ENCODE measurements around the gene ZNF12. TPM values are rescaled to one million over a fixed set of nuclear protein-coding genes. Genes with fewer than 3 reads are reported as not detected.
"Not testable (repeated sequence)": the region's sequence is repeated elsewhere in the genome, so short reads cannot be mapped to it uniquely, and the experiment has no call there.

Gene ZNF12
- total and polyA plus RNA-seq, 12 donors, result 6.4 to 26.5 (median 18.2) TPM

DNA sequence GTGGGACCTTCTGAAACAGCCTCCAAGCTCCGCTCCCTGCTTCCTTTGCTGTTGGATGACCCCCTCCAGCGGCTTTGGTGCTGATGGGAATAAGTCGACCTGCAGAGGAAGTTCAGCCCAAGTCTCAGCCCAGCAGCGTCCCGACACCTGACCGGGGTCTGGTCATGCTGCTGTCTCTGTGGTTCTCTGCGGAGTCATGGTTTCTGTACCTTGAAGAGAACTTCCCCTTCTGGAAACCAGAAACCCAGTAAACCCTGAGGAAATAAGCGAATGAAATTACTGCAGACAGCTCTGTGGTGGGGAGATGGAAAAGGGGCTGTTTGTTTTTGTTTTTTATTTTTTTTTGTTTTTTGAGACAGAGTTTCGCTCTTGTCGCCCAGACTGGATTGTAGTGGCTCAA, 18.3 kb upstream of the ZNF12 start:
- H3K9me3 ChIP-seq (replicated peaks in 1 of 3), result no peaks in the 10 kb centered on the region
- H3K27me3 ChIP-seq, result no peaks in the 10 kb centered on the region
- 74 to 88% (median 81%) methylated on average over 5 to 10 of the region's 10 CpGs for WGBS, 4 donors
- intact Hi-C loops (cut with DNase I), result no loop called here
- no peak for DNase-seq
- no peak overlapping the region for H3K27ac ChIP-seq
- H3K4me3 ChIP-seq, result no peak overlapping the region
- H3K4me1 ChIP-seq (replicated peaks in 1 of 2), result no peaks in the 10 kb centered on the region
- TF ChIP-seq, protein P1, sequence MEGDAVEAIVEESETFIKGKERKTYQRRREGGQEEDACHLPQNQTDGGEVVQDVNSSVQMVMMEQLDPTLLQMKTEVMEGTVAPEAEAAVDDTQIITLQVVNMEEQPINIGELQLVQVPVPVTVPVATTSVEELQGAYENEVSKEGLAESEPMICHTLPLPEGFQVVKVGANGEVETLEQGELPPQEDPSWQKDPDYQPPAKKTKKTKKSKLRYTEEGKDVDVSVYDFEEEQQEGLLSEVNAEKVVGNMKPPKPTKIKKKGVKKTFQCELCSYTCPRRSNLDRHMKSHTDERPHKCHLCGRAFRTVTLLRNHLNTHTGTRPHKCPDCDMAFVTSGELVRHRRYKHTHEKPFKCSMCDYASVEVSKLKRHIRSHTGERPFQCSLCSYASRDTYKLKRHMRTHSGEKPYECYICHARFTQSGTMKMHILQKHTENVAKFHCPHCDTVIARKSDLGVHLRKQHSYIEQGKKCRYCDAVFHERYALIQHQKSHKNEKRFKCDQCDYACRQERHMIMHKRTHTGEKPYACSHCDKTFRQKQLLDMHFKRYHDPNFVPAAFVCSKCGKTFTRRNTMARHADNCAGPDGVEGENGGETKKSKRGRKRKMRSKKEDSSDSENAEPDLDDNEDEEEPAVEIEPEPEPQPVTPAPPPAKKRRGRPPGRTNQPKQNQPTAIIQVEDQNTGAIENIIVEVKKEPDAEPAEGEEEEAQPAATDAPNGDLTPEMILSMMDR (IDR thresholded peaks at IDR 0.05), result no peak
- no peak for TF ChIP-seq POLR2A (IDR thresholded peaks at IDR 0.05)
- no peaks in the 10 kb centered on the region for H3K36me3 ChIP-seq (replicated peaks in 1 of 2)

DNA sequence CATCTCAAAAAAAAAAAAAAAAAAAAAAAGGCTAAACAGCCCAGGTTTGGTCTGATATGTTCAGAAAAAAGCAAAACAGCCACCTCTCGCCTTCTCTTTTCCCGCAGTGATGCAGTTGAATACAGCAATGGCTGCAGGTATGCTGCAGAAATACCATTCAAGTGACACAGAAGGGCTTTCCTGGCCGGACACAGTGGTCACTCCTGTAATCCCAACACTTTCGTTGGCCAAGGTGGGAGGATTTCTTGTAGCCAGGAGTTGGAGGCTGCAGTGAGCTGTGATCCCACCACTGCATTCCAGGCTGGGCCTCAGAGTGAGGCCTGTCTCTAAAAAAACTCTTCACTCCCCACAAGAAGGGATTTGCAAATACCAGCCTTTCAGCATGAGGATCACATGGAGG, 17.6 kb upstream of the ZNF12 start:
- WGBS, 4 donors, result 84 to 94% (median 85%) methylated on average over 4 of the region's 4 CpGs
- intact Hi-C loops (cut with DNase I); H3K4me1 ChIP-seq (replicated peaks in 1 of 2): not testable (repeated sequence)

DNA sequence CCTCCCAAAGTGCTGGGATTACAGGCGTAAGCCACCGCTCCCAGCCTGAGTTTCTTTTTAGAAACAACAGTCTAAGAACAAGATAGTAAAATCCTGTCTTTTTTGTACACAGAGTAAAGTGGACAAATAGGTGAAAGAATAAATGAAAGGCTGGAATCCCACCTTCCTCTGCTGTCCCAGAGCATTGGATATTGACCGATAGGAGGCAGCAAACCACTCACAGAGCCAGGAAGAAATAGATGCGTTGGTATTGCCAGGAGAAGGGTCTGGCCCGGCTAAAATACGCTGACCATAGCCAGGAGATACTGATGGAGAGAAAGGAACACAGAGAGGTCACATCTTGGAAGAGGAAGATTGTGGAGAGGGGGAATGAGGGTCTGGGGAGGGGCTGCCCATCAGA, 11.4 kb upstream of the ZNF12 start:
- Histone ChIP-seq H3K27me3 (no peaks in the 10 kb centered on the region), H3K9me3 (replicated peaks in 1 of 3) (no peaks in the 10 kb centered on the region), H3K4me1 (replicated peaks in 1 of 2) (no peaks in the 10 kb centered on the region), H3K36me3 (replicated peaks in 1 of 2) (no peaks in the 10 kb centered on the region), H3K27ac (no peak overlapping the region), H3K4me3 (no peak overlapping the region)
- WGBS, 4 donors, result 59 to 68% (median 61%) methylated on average over 6 of the region's 6 CpGs
- TF ChIP-seq, protein P1 (IDR thresholded peaks at IDR 0.05), result no peak
- no peak for TF ChIP-seq POLR2A (IDR thresholded peaks at IDR 0.05)
- intact Hi-C loops (cut with DNase I), result no loop called here
- DNase-seq, result no peak

More for the DNA sequence above, 17.6 kb upstream of the ZNF12 start:
- not testable (repeated sequence) for H3K4me3 ChIP-seq; DNase-seq; H3K27me3 ChIP-seq; H3K27ac ChIP-seq; H3K9me3 ChIP-seq (replicated peaks in 1 of 3); H3K36me3 ChIP-seq (replicated peaks in 1 of 2)

DNA sequence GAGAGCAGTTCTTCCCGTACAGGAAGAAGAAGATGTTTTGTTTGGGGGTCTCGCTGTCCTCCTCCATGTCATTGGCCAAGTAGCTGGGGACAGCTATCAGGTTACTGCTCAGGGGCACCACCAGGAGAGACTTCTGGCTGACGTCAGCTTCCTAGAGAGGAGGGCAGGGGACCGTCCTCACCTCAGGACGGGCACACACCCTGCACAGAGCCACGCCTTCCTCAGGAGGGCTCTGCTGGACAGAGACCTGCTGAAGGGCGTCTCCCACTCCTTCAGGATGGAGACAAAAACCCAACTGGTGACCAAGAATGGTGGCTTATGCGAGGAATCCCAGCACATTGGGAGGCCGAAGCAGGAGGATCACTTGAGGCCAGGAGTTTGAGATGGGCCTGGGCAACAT, 9.2 kb upstream of the ZNF12 start:
- intact Hi-C loops (cut with DNase I); DNase-seq; H3K4me3 ChIP-seq; H3K36me3 ChIP-seq (replicated peaks in 1 of 2); H3K27me3 ChIP-seq; H3K27ac ChIP-seq; H3K4me1 ChIP-seq (replicated peaks in 1 of 2); H3K9me3 ChIP-seq (replicated peaks in 1 of 3): not testable (repeated sequence)
- 67 to 86% (median 83%) methylated on average over 7 to 9 of the region's 9 CpGs for WGBS, 4 donors

DNA sequence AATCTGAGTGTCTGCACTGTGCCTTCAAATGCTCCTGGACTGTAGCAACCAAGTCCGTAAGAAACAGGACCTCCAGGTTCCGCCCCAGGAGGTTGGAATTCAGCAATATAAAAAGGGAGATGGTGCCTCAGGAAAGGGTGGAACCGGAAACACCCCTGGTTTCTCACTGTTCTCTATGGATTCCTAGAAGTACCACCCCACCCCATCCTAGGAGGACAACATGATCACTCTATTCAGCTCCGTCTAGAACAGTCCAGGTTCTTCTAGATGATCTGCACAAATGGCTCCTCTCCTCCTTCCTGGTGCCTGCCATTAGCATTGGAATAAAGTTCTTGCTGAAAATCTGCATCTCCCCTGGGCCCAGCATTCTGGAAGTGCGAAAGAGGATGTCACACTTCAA, 7.6 kb upstream of the ZNF12 start:
- no peak overlapping the region for H3K4me3 ChIP-seq
- H3K27ac ChIP-seq, result no peak overlapping the region
- no peaks in the 10 kb centered on the region for H3K4me1 ChIP-seq (replicated peaks in 1 of 2)
- peak in 1 of 7 donors; percentile 14 for DNase-seq
- TF ChIP-seq, protein P1 (IDR thresholded peaks at IDR 0.05), result no peak
- TF ChIP-seq POLR2A (IDR thresholded peaks at IDR 0.05), result no peak
- H3K36me3 ChIP-seq (replicated peaks in 1 of 2), result no peaks in the 10 kb centered on the region
- 65 to 88% (median 85%) methylated on average over 5 of the region's 5 CpGs for WGBS, 4 donors
- intact Hi-C loops (cut with DNase I), result no loop called here
- no peaks in the 10 kb centered on the region for H3K27me3 ChIP-seq
- H3K9me3 ChIP-seq (replicated peaks in 1 of 3), result no peaks in the 10 kb centered on the region
